ENCODE results near the gene UPB1. TPM values are rescaled to one million over a fixed set of nuclear protein-coding genes. Genes with fewer than 3 reads are reported as not detected.
A peak's percentile ranks its signal among the peaks of the same experiment; 100 is the strongest.

Gene UPB1
- 0.19 and 1.3 TPM in 2 replicates for total RNA-seq (2014; rRNA removed; shearing (Covaris generic); ENCODE audit: low replicate concordance)

DNA sequence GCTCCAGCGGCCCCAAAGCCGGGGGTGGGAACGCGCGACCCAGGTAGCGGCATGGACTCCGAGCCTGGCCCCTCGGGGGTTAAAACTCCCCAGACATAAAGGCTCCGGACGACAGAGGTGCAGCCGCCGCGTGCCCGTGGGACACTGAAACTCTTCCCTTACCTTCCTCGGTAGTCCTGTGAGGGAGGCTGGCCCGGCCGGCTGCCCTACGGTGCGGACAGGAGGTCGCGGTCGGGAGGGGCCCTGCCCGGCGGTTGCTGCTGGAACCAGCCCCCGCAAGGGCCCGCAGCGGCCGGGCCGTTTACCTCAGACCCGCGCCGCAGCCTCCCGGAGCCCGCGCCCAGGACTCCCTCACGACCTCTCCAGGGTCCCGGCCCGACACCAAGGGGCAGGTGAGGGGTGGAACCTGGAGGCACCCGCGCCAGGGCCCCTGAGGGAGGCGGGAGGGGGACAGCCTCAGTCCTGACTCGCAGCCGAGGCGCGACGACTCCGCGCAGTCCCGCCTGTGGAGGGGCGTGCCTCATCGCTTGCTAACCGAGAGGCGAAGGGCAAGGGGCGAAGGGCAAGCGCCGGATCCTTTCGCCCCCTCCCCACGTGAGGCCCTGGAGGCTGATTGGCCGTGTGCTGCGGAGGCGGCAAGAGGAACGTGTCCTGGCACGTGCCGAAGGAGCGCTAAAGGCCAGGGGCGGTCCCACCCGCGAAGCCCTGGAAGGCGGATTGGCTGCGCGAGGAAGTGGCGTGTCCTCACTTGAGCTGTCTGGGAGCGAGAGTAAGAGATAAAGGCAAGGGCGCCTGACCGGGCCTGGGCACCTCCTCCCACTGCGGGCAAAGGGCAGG, at the start of gene UPB1:
Gene UPB1 (plus strand): TSS at position 805 of the 837 bp plus-strand sequence. CDS start 72 bp downstream, outside the sequence.
- H3K4me1 ChIP-seq (ENCODE audit: low read length), result no peaks in the 10 kb centered on the region
- no peak for DNase-seq
- no peaks in the 10 kb centered on the region for H4K20me1 ChIP-seq (ENCODE audit: insufficient read depth, low read depth, low read length)
- no peak within 1 kb of the TSS for H3K27ac ChIP-seq (ENCODE audit: low read length)
- no peak within 1 kb of the TSS for H2AFZ ChIP-seq (ENCODE audit: low read length)
- no peaks in the 10 kb centered on the region for H3K9me3 ChIP-seq (ENCODE audit: low read length)
- H3K4me3 ChIP-seq (ENCODE audit: low read length), result no peak within 1 kb of the TSS
- no peaks in the 10 kb centered on the region for H3K27me3 ChIP-seq (ENCODE audit: low read length)
- H3K9ac ChIP-seq (ENCODE audit: low read length), result no peak within 1 kb of the TSS
- no peaks in the 10 kb centered on the region for H3K36me3 ChIP-seq (ENCODE audit: insufficient read depth, low read length)
- H3K79me2 ChIP-seq (ENCODE audit: low read length), result no peaks in the 10 kb centered on the region
- no peaks in the 10 kb centered on the region for H3K9me2 ChIP-seq (replicated peaks; ENCODE audit: insufficient read depth, low read length)
- no peak within 1 kb of the TSS for H3K4me2 ChIP-seq (ENCODE audit: low read depth, low read length, poor library complexity, severe bottlenecking)

DNA sequence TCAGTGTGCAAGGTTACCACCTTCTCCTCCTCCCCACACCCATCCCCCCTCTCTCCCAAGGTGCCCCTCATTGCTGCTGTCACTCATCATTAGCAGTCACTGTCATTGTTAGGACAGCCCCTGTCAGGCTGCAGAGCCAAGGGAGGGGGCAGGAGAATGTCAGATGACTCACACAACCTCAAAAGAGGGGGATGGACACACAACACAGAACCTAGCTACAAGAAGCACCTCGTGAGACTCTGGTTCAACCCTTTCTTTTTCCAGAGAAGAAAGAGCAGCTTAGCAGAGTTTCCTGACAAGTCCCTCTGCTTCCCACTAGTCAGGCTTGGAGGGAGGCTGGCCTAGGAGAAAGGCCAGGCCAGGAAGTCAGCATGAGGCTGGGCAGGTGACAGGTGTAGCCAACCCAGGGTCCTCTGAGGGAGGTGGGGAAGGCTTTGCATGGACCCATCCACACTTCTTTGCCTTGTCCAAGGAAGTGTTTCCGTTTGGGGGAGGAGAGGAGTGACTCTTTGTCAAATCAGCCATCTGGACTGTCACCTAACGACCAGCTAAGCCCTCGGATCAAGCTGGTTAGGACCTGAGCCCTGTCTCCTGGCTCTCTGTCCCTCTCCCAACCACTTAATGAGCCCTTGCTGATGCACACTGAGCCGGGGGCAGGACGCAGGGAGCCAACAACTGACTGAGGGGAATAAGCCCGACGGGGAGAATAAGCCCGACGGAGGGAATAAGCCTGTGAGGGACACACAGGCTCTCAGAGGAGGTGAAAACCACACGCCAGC, 49.5 kb upstream of the UPB1 start:
- H4K20me1 ChIP-seq (ENCODE audit: insufficient read depth, low read depth, low read length), result no peaks in the 10 kb centered on the region
- peaks cover 32% of the 10 kb centered on the region for H3K36me3 ChIP-seq (ENCODE audit: insufficient read depth, low read length)
- no peak overlapping the region for H2AFZ ChIP-seq (ENCODE audit: low read length)
- no peak overlapping the region for H3K4me3 ChIP-seq (ENCODE audit: low read length)
- no peaks in the 10 kb centered on the region for H3K9me2 ChIP-seq (replicated peaks; ENCODE audit: insufficient read depth, low read length)
- 0 out of 2 replicates have a peak, but pooled peaks cover 3% of the 10 kb centered on the region for H3K79me2 ChIP-seq (ENCODE audit: low read length)
- H3K9ac ChIP-seq (ENCODE audit: low read length), result no peak overlapping the region
- DNase-seq, result no peak
- H3K9me3 ChIP-seq (ENCODE audit: low read length), result no peaks in the 10 kb centered on the region
- H3K27ac ChIP-seq (ENCODE audit: low read length), result 0 out of 2 replicates have a peak overlapping the region, but pooled peaks have one; percentile 8
- H3K27me3 ChIP-seq (ENCODE audit: low read length), result no peaks in the 10 kb centered on the region
- no peak overlapping the region for H3K4me2 ChIP-seq (ENCODE audit: low read depth, low read length, poor library complexity, severe bottlenecking)
- H3K4me1 ChIP-seq (ENCODE audit: low read length), result peaks cover 13% of the 10 kb centered on the region

DNA sequence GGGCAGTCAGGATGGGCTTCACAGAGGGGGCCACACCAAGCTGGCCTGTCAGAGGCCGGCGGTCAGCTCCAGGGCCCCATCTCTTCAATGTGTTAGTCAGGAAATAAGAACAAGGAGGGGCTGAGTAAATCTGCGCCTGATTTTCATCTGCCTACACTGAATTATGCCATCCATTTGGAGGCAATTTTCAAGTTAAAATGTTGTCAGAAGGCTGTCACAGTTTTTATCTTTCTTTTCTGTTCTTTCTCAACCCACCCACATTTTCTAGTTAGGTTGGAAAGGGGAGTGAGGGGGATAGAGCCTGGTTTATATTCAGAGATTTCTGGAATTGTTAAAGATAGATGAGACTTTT, 48.9 kb upstream of the UPB1 start:
- Histone ChIP-seq H3K27me3 (ENCODE audit: low read length) (no peaks in the 10 kb centered on the region), H3K4me1 (ENCODE audit: low read length) (peaks cover 9% of the 10 kb centered on the region), H2AFZ (ENCODE audit: low read length) (no peak overlapping the region), H3K9me2 (replicated peaks; ENCODE audit: insufficient read depth, low read length) (no peaks in the 10 kb centered on the region), H3K4me2 (ENCODE audit: low read depth, low read length, poor library complexity, severe bottlenecking) (no peak overlapping the region), H4K20me1 (ENCODE audit: insufficient read depth, low read depth, low read length) (no peaks in the 10 kb centered on the region), H3K79me2 (ENCODE audit: low read length) (no peaks in the 10 kb centered on the region), H3K4me3 (ENCODE audit: low read length) (no peak overlapping the region), H3K9me3 (ENCODE audit: low read length) (peaks cover 3% of the 10 kb centered on the region), H3K9ac (ENCODE audit: low read length) (no peak overlapping the region), H3K27ac (ENCODE audit: low read length) (no peak overlapping the region), H3K36me3 (ENCODE audit: insufficient read depth, low read length) (peaks cover 31% of the 10 kb centered on the region)
- DNase-seq, result no peak

DNA sequence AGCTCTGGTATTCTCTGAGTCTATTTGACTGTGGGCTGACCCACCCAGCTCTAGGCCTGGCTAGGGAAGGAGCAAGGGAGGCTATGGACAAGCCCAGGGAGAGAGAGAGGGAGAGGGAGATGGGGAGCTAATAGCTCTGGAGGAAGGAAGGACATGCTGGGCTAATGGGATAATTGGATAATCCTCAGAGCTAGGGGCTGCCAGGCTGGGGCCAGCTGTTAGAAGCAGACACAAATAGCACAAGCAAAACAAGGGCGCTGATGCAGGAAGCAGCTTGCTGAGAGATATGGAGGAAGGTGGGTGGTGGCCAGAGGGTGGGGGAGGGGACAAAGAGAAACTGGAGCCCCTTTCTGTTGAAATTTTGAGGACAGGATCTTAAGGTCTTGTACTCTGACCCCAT, 44.5 kb upstream of the UPB1 start:
- H2AFZ ChIP-seq (ENCODE audit: low read length), result no peak overlapping the region
- no peaks in the 10 kb centered on the region for H3K79me2 ChIP-seq (ENCODE audit: low read length)
- no peak overlapping the region for H3K4me3 ChIP-seq (ENCODE audit: low read length)
- H3K4me1 ChIP-seq (ENCODE audit: low read length), result peaks cover 6% of the 10 kb centered on the region
- H3K27me3 ChIP-seq (ENCODE audit: low read length), result no peaks in the 10 kb centered on the region
- H3K36me3 ChIP-seq (ENCODE audit: insufficient read depth, low read length), result peaks cover 9% of the 10 kb centered on the region; the same call in 1 of the 2 replicates
- H3K27ac ChIP-seq (ENCODE audit: low read length), result no peak overlapping the region
- peaks cover 5% of the 10 kb centered on the region for H3K9me3 ChIP-seq (ENCODE audit: low read length)
- no peaks in the 10 kb centered on the region for H4K20me1 ChIP-seq (ENCODE audit: insufficient read depth, low read depth, low read length)
- no peak overlapping the region for H3K4me2 ChIP-seq (ENCODE audit: low read depth, low read length, poor library complexity, severe bottlenecking)
- no peaks in the 10 kb centered on the region for H3K9me2 ChIP-seq (replicated peaks; ENCODE audit: insufficient read depth, low read length)
- no peak overlapping the region for H3K9ac ChIP-seq (ENCODE audit: low read length)
- DNase-seq, result no peak

GRCh38 chr22:24451162-24451561, 44.0 kb upstream of the UPB1 start:
- Histone ChIP-seq H2AFZ (ENCODE audit: low read length) (no peak overlapping the region), H3K4me3 (ENCODE audit: low read length) (no peak overlapping the region), H3K36me3 (ENCODE audit: insufficient read depth, low read length) (peaks cover 9% of the 10 kb centered on the region; the same call in 1 of the 2 replicates), H3K79me2 (ENCODE audit: low read length) (no peaks in the 10 kb centered on the region), H4K20me1 (ENCODE audit: insufficient read depth, low read depth, low read length) (no peaks in the 10 kb centered on the region), H3K27ac (ENCODE audit: low read length) (no peak overlapping the region), H3K9ac (ENCODE audit: low read length) (no peak overlapping the region), H3K4me1 (ENCODE audit: low read length) (peaks cover 6% of the 10 kb centered on the region), H3K27me3 (ENCODE audit: low read length) (no peaks in the 10 kb centered on the region), H3K9me3 (ENCODE audit: low read length) (peaks cover 5% of the 10 kb centered on the region), H3K9me2 (replicated peaks; ENCODE audit: insufficient read depth, low read length) (no peaks in the 10 kb centered on the region), H3K4me2 (ENCODE audit: low read depth, low read length, poor library complexity, severe bottlenecking) (no peak overlapping the region)
- no peak for DNase-seq

DNA sequence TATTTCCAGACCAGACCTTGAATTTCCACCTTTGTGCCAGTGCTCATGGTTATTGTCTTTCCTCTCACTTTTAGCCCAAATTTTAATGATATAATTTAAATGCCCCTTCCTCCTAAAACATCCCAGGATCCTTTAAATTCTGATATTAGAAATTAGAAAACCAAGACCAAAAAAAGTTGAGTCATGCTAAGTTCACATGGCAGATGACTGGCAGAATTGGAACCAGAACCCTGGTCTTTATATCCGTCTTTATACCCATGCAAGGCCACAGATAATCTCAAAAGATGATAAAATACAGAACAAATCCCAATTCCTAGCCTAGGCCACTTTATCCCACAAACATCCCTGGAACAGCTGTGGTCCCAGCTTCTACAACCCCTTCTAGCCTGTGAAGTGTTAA, 41.3 kb upstream of the UPB1 start:
- H3K9me3 ChIP-seq (ENCODE audit: low read length), result peaks cover 5% of the 10 kb centered on the region
- no peak overlapping the region for H3K4me2 ChIP-seq (ENCODE audit: low read depth, low read length, poor library complexity, severe bottlenecking)
- H3K27ac ChIP-seq (ENCODE audit: low read length), result no peak overlapping the region
- no peaks in the 10 kb centered on the region for H3K27me3 ChIP-seq (ENCODE audit: low read length)
- no peak overlapping the region for H3K9ac ChIP-seq (ENCODE audit: low read length)
- no peaks in the 10 kb centered on the region for H3K79me2 ChIP-seq (ENCODE audit: low read length)
- H3K4me3 ChIP-seq (ENCODE audit: low read length), result no peak overlapping the region
- H4K20me1 ChIP-seq (ENCODE audit: insufficient read depth, low read depth, low read length), result no peaks in the 10 kb centered on the region
- H2AFZ ChIP-seq (ENCODE audit: low read length), result no peak overlapping the region
- H3K36me3 ChIP-seq (ENCODE audit: insufficient read depth, low read length), result peaks cover 9% of the 10 kb centered on the region; the same call in 1 of the 2 replicates
- no peak for DNase-seq
- peaks cover 6% of the 10 kb centered on the region for H3K4me1 ChIP-seq (ENCODE audit: low read length)
- H3K9me2 ChIP-seq (replicated peaks; ENCODE audit: insufficient read depth, low read length), result no peaks in the 10 kb centered on the region

DNA sequence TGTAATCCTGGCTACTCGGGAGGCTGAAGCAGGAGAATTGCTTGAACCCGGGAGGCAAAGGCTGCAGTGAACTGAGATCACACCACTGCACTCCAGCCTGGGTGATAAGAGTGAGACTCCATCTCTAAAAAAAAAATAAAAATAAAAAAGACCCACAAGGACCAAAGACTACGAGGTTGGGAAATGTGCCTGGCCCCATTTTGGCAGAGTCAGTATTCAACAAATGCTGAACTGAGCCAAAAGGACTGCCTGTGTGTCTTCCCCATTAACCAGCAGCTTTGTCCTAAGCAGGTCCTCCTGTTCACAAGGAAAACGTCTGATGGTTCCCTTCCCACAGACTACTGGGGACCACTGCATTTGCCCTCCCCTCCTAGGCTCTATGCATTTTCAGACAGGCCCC, 40.1 kb upstream of the UPB1 start:
- no peak for DNase-seq
- Histone ChIP-seq H3K27ac (ENCODE audit: low read length) (no peak overlapping the region), H3K9ac (ENCODE audit: low read length) (no peak overlapping the region), H3K4me3 (ENCODE audit: low read length) (no peak overlapping the region), H3K9me2 (replicated peaks; ENCODE audit: insufficient read depth, low read length) (no peaks in the 10 kb centered on the region), H3K79me2 (ENCODE audit: low read length) (no peaks in the 10 kb centered on the region), H2AFZ (ENCODE audit: low read length) (no peak overlapping the region), H3K36me3 (ENCODE audit: insufficient read depth, low read length) (peaks cover 9% of the 10 kb centered on the region; the same call in 1 of the 2 replicates), H4K20me1 (ENCODE audit: insufficient read depth, low read depth, low read length) (no peaks in the 10 kb centered on the region), H3K27me3 (ENCODE audit: low read length) (no peaks in the 10 kb centered on the region), H3K4me2 (ENCODE audit: low read depth, low read length, poor library complexity, severe bottlenecking) (no peak overlapping the region), H3K9me3 (ENCODE audit: low read length) (peaks cover 5% of the 10 kb centered on the region), H3K4me1 (ENCODE audit: low read length) (peaks cover 11% of the 10 kb centered on the region)

GRCh38 chr22:24455751-24456426, 39.2 kb upstream of the UPB1 start:
- Histone ChIP-seq H3K27ac (ENCODE audit: low read length) (no peak overlapping the region), H3K4me2 (ENCODE audit: low read depth, low read length, poor library complexity, severe bottlenecking) (no peak overlapping the region), H3K4me3 (ENCODE audit: low read length) (no peak overlapping the region), H3K9me3 (ENCODE audit: low read length) (peaks cover 5% of the 10 kb centered on the region), H3K9me2 (replicated peaks; ENCODE audit: insufficient read depth, low read length) (no peaks in the 10 kb centered on the region), H3K27me3 (ENCODE audit: low read length) (no peaks in the 10 kb centered on the region), H3K36me3 (ENCODE audit: insufficient read depth, low read length) (peaks cover 4% of the 10 kb centered on the region; the same call in 1 of the 2 replicates), H4K20me1 (ENCODE audit: insufficient read depth, low read depth, low read length) (no peaks in the 10 kb centered on the region), H3K4me1 (ENCODE audit: low read length) (peaks cover 9% of the 10 kb centered on the region; the same call in 1 of the 2 replicates), H3K79me2 (ENCODE audit: low read length) (no peaks in the 10 kb centered on the region), H3K9ac (ENCODE audit: low read length) (no peak overlapping the region), H2AFZ (ENCODE audit: low read length) (no peak overlapping the region)
- no peak for DNase-seq
